Gastroesophageal sphincter (tissue), 3 donors: ENCODE measurements around the gene RBPJ.

Experiments
- EP300 ChIP-seq: sonication (generic); formaldehyde crosslinking; IDR thresholded peaks from one replicate; pipeline ENCODE4 v1.6.1; 2017; ENCODE audit warnings: antibody characterized with exemption, mild to moderate bottlenecking
- POLR2A ChIP-seq, 2 donors: fragments of 450-650 bp; IDR thresholded peaks; one replicate each; pipeline ENCODE4 v1.6.1; 2017; ENCODE audit warnings: antibody characterized with exemption in 2 of 2, mild to moderate bottlenecking in 2 of 2, moderate library complexity in 1 of 2
- TF ChIP-seq, protein P1 (sequence below), 4 experiments: fragments of 200-600 bp in 2 of 4; fragments of 450-650 bp in 2 of 4; sonication (generic) in 1 of 4; IDR thresholded peaks; one replicate each; pipeline ENCODE4 v1.5.1; 2017 to 2019; ENCODE audit warnings: antibody characterized with exemption in 4 of 4, mild to moderate bottlenecking in 2 of 4, moderate library complexity in 2 of 4

DNA sequence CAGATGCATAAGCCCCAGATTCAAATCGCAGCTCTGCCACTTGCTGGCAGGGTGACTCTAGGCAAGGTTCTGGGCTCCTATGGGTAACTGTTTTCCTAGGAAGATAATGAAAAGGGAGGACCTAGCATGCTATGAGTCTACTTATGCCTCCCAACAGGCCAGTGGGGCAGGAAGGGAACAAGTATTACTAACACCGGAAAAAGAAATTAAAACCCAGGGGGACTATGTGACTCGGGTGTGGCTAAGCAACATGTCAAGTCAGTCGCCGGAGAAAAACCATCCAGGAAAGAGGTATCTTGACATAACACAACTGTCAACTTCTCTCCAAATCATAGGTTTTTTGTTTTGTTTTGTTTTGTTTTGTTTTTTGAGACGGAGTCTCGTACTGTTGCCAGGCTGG is 45.5 kb upstream of the RBPJ start:
- TF ChIP-seq, protein P1, sequence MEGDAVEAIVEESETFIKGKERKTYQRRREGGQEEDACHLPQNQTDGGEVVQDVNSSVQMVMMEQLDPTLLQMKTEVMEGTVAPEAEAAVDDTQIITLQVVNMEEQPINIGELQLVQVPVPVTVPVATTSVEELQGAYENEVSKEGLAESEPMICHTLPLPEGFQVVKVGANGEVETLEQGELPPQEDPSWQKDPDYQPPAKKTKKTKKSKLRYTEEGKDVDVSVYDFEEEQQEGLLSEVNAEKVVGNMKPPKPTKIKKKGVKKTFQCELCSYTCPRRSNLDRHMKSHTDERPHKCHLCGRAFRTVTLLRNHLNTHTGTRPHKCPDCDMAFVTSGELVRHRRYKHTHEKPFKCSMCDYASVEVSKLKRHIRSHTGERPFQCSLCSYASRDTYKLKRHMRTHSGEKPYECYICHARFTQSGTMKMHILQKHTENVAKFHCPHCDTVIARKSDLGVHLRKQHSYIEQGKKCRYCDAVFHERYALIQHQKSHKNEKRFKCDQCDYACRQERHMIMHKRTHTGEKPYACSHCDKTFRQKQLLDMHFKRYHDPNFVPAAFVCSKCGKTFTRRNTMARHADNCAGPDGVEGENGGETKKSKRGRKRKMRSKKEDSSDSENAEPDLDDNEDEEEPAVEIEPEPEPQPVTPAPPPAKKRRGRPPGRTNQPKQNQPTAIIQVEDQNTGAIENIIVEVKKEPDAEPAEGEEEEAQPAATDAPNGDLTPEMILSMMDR (IDR thresholded peaks at IDR 0.05), result no peak
- TF ChIP-seq POLR2A (IDR thresholded peaks at IDR 0.05), result no peak
- no peak for TF ChIP-seq EP300
